GM21447 (cell line): ENCODE measurements around the gene ZFP30.

Experiments
- ATAC-seq: cut with Tn5 transposase; IDR thresholded peaks from one replicate; pipeline ENCODE4 v1.9.1; 2021; ENCODE audit not compliant: unreplicated experiment

ZFP30 gene

GRCh38 chr19:37564624-37565369 lies 90.5 kb downstream of the ZFP30 start:
- no peak for ATAC-seq
